Measurements from ENCODE around the gene AFF4. TPM values are rescaled to one million over a fixed set of nuclear protein-coding genes. Genes with fewer than 3 reads are reported as not detected.

Gene AFF4
- polyA plus RNA-seq, 3 donors, result 9.7 to 17.7 (median 17.6) TPM

- Histone ChIP-seq H3K4me2 (replicated peaks; ENCODE audit: extremely low read depth, low read length, poor library complexity, severe bottlenecking) (peak overlapping the region; percentile 11), H2AFZ (ENCODE audit: insufficient read depth, low read depth, low read length, poor library complexity, severe bottlenecking) (no peak overlapping the region), H4K20me1 (ENCODE audit: insufficient read depth, low read length) (no peaks in the 10 kb centered on the region), H3K36me3 (replicated peaks in 1 of 2; ENCODE audit: control insufficient read depth in 1 of 2, insufficient read depth in 2 of 2, low read length in 2 of 2) (no peaks in the 10 kb centered on the region), H3K4me3 (replicated peaks in 1 of 3; ENCODE audit: low read depth in 2 of 3, low read length in 3 of 3) (no peak overlapping the region), H3K9me3 (replicated peaks in 1 of 2; ENCODE audit: control insufficient read depth in 1 of 2, insufficient read depth in 1 of 2, low read length in 2 of 2) (no peaks in the 10 kb centered on the region), H3K27me3 (ENCODE audit: control insufficient read depth in 2 of 2, insufficient read depth in 2 of 2, low read length in 2 of 2) (no peaks in the 10 kb centered on the region), H3K27ac (ENCODE audit: low read depth in 1 of 2, low read length in 2 of 2) (peak overlapping the region in 1 of 2 donors; percentile 63), H3K4me1 (ENCODE audit: control insufficient read depth in 1 of 2, insufficient read depth in 2 of 2, low read length in 2 of 2) (peaks cover 61 to 62% of the 10 kb centered on the region in 2 donors), H3K79me2 (ENCODE audit: insufficient read depth, low read length) (no peaks in the 10 kb centered on the region), H3K9ac (ENCODE audit: insufficient read depth, low read length, poor library complexity, severe bottlenecking) (no peak overlapping the region)
- Mint-ChIP-seq H3K4me1 (peaks cover 61% of the 10 kb centered on the region), H3K36me3 (no peaks in the 10 kb centered on the region), H3K4me3 (no peak overlapping the region), H3K9me3 (peaks cover 0 to 2% (median 0%) of the 10 kb centered on the region in 7 donors), H3K27me3 (ENCODE audit: low read depth in 3 of 3) (peaks cover 2 to 10% (median 3%) of the 10 kb centered on the region in 3 donors), H3K27ac (peak overlapping the region; percentile 64 to 92 (median 87))
- intact Hi-C loops (cut with micrococcal nuclease), result no loop called here
- no peak for TF ChIP-seq CTCF (IDR thresholded peaks at IDR 0.05)
- WGBS (ENCODE audit: insufficient coverage), result no CpG with 5 or more reads among the region's 1 CpG
- DNase-seq, result no peak
These were observed 126.6 kb downstream of the AFF4 start for GRCh38 chr5:132836852-132837251.

- WGBS (ENCODE audit: insufficient coverage), result no CpG with 5 or more reads among the region's 3 CpGs
- H3K9me3 Mint-ChIP-seq, result peaks cover 0 to 2% (median 2%) of the 10 kb centered on the region in 7 donors
These were observed 129.4 kb downstream of the AFF4 start for GRCh38 chr5:132834057-132834456.

More at GRCh38 chr5:132834057-132834456, 129.4 kb downstream of the AFF4 start:
- H3K36me3 Mint-ChIP-seq, result peaks cover 6 to 10% of the 10 kb centered on the region in 2 donors
- Histone ChIP-seq H3K4me3 (replicated peaks in 1 of 3; ENCODE audit: low read depth in 2 of 3, low read length in 3 of 3) (no peak overlapping the region), H3K4me1 (ENCODE audit: control insufficient read depth in 1 of 2, insufficient read depth in 2 of 2, low read length in 2 of 2) (peaks cover 46 to 55% of the 10 kb centered on the region in 2 donors), H3K36me3 (replicated peaks in 1 of 2; ENCODE audit: control insufficient read depth in 1 of 2, insufficient read depth in 2 of 2, low read length in 2 of 2) (no peaks in the 10 kb centered on the region), H4K20me1 (ENCODE audit: insufficient read depth, low read length) (peaks cover 8% of the 10 kb centered on the region), H2AFZ (ENCODE audit: insufficient read depth, low read depth, low read length, poor library complexity, severe bottlenecking) (no peak overlapping the region), H3K79me2 (ENCODE audit: insufficient read depth, low read length) (peaks cover 7% of the 10 kb centered on the region), H3K9me3 (replicated peaks in 1 of 2; ENCODE audit: control insufficient read depth in 1 of 2, insufficient read depth in 1 of 2, low read length in 2 of 2) (no peaks in the 10 kb centered on the region), H3K27ac (ENCODE audit: low read depth in 1 of 2, low read length in 2 of 2) (no peak overlapping the region), H3K27me3 (ENCODE audit: control insufficient read depth in 2 of 2, insufficient read depth in 2 of 2, low read length in 2 of 2) (peaks cover 3 to 19% of the 10 kb centered on the region in 2 donors), H3K9ac (ENCODE audit: insufficient read depth, low read length, poor library complexity, severe bottlenecking) (no peak overlapping the region), H3K4me2 (replicated peaks; ENCODE audit: extremely low read depth, low read length, poor library complexity, severe bottlenecking) (no peak overlapping the region)
- intact Hi-C loops (cut with micrococcal nuclease), result loop anchor here in 1 of 2 donors (5.0 kb wide), 1 partner anchor 48 kb away; no protein-coding TSS in a partner anchor
- no peak for TF ChIP-seq CTCF (IDR thresholded peaks at IDR 0.05)
- peaks cover 48% of the 10 kb centered on the region for H3K4me1 Mint-ChIP-seq
- no peak overlapping the region for H3K27ac Mint-ChIP-seq
- H3K27me3 Mint-ChIP-seq (ENCODE audit: low read depth in 3 of 3), result peaks cover 20 to 37% (median 21%) of the 10 kb centered on the region in 3 donors
- no peak overlapping the region for H3K4me3 Mint-ChIP-seq
- DNase-seq, result no peak
